Measurements from ENCODE around the gene ALDOC.
A peak's percentile ranks its signal among the peaks of the same experiment; 100 is the strongest.
"Not testable (repeated sequence)": the region's sequence is repeated elsewhere in the genome, so short reads cannot be mapped to it uniquely, and the experiment has no call there.

The ALDOC gene

DNA sequence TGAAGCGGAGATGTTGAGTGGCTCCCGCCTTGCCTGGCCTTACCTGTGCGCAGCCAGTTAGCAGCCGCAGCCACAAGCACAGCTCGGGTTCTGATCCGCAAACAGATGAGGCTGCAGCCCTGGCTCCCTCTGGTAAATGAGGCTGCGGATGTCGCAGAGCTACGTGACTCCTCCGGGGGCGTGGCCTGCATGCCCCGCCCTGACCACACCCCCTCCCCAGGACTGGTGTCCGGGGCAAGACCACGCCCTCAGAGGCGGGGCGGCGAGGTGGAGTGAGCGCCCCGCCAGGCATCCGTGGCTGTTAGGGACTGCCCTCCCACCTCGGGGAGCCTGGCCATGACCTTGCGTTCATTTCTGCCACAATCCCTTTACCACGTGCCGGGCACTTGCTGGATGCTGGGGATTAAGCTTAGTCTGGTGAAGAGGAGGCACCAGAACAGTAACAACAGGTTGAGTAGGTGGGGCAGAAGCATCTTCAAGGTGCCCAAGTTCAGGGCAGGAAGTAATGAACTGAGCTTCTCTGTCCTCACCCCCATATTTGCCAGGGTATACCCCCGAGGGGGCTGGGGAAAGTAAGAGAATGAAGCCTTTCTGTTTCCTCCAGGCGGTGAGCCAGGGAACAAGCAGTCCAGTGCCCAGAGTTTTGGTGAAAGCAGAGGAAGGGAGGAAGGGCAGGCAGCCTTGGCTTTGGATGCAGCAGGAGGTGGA is at the start of gene ALDOC:
ALDOC (minus strand) TSS at position 138 of the 708 bp plus-strand sequence. CDS start 1,363 bp downstream, outside the sequence.
- DNase-seq (ENCODE audit: low spot score): peak; percentile 99

DNA sequence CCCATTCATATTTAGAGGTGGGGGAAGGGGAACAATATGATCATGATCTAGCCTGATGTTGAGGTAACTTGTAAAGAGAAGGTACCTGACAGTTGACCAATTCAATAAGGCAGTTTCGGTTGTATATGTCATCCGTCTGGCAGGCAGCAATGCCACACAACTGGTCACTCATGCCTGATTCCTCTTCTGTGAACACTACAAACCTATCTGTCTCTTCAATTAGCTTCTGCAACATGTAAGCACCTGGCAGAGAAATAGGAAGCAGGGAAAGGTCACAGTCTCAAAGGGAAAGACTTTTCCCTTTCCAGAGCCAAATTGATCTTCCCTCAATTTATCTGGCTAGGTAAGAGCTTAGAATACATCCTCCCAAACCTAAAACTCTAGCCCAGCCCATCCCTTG is 47.5 kb upstream of the ALDOC start:
- DNase-seq (ENCODE audit: low spot score): no peak

DNA sequence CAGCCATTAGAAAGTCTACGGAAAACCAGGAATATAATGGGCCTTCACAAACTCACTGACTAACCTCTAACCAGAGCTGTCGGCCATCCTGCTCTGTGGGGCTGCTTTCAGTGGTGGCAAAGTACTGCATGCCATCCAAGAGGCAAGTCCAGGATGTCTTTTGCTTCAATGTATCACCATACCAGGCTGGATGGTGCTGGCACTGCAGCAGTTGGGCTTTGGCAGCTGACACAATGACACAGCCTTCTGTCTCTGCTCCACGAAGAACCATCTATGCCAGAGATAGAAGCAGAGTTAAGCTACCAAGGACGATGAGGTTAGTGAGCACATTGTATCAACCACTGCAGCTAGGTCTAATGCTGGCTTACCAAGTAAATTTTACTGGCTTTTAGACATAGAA is 47.0 kb upstream of the ALDOC start:
- DNase-seq (ENCODE audit: low spot score): no peak

DNA sequence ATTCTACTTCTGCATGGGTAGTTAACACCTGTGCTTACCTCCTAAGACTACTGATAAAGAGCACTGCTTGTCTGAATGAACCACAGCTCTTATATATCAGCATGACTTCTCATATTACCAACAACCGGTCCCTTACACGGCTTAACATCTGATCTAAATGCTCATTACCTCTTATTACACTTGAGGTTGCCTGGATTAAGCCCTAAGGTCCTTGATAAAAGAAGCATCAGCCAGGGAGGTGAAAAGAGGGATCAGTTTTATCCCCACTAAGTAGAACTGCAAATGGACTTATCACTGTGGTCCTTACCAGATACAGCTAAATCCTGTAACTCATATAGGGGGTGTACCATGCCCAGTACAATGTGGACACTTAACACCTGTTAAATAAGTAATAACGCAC is 45.5 kb upstream of the ALDOC start:
- no peak for DNase-seq (ENCODE audit: low spot score)

DNA sequence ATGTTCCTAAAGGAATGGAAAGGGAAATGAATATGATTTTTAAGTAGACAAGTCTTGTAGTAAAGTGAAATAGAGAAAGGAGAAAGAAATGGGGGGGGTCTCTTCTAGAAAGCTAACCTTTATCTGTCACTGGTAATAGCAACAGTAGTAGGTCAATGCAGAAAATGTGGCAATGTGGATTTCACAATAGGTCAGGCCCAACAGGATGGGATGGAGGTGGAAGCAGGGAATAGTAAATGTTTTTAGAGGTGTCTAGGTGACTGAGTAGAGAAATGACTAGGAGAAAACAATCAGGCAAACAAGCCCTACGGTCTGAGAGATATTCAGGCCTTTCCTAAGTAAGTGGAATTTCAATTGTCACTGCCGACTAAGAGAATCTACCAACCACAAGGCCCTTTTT is 43.3 kb upstream of the ALDOC start:
- DNase-seq (ENCODE audit: low spot score): no peak

DNA sequence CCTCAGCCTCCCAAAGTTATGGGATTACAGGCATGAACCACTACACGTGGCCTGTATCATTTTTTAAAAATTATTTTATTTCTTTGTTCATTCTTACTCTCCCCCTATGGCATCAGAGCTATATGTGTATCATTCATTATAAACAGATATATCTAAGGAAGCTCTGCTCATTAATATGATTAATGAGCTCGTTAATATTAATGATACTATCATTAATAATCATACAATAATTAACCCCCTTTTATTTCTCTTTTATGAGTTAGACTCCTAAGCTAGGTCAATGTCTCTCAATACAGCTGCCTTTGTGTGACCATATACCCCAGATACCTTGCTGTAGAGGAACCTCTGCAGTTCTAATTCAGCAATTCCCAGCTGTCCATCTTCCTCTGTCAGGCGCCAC is 41.8 kb upstream of the ALDOC start:
- DNase-seq (ENCODE audit: low spot score): no peak

DNA sequence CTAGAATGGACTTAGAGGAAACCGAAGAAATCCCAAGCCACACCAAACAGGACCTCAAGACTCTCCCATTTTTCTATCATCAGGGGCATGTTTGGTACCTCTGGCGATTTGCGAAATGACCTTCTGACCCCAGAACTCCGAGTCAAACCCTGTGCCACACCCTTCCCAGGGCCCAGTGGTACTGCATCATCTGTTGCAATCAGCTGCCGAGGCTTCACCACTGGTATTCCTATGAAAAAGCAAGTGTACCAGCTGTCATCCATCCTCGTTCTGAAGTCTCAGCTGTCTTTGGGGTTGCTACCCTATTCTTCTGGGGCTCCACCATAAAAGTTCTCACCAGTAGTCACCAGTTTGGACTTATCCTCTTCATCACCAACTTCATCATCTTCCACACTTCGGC is 39.6 kb upstream of the ALDOC start:
- DNase-seq (ENCODE audit: low spot score): no peak

DNA sequence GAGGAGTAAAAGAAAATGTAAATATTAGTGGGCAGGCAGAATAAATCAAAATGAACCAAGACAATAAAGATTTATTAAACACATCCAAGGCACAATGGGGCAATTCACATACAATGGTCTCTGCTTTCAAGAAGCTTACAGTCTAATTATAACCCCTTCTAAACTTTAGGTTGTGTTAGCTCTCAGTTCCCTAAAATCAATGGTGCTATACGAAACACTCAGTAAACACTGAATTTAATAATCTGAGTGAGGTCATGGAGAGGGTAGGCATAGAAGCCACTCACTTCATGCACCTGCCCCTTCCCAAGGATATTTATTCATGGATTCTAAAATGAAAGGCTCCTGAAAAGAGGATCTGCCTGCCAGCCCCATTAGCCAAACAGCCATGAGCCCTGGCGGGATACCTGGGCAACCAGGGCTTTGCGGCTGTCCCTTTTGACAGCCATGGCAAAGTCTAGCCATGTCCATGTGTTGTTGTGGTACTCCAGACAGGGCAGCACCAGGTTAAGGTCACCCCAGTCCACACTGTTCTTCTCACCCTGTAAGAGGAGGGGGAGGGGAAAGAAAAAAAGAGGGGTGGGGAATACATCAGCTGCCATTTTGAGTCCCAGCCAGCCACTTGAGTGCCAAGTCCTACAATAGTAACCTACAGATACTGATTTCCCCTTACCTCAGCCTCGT is 38.7 kb upstream of the ALDOC start:
- no peak for DNase-seq (ENCODE audit: low spot score)

DNA sequence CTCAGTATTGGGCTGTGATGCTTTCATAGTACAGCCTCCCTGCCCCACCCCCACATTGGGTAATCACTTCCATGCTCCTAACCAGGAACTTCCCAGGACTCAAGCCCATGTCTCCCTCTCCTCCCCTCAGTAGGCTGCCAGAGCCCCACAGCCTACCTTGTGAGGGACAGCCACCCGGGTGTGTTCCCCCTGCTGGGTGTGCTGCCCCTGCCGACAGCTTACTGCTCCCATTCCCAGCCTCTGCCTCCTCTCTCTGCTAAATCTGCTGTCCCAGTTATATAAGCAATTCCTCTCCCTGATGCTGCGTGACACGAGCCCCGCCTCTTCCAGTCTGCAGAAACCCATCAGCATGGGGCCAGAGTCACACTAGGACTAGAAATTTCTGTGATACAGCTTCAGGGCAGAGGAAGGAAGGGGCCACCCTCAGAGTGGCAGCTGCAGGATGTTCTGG is 37.3 kb upstream of the ALDOC start, which contains the start of gene RSKR:
RSKR (minus strand) TSS at position 255 of the 451 bp plus-strand sequence; CDS start at position 231, 24 bp downstream.
- DNase-seq (ENCODE audit: low spot score): no peak

DNA sequence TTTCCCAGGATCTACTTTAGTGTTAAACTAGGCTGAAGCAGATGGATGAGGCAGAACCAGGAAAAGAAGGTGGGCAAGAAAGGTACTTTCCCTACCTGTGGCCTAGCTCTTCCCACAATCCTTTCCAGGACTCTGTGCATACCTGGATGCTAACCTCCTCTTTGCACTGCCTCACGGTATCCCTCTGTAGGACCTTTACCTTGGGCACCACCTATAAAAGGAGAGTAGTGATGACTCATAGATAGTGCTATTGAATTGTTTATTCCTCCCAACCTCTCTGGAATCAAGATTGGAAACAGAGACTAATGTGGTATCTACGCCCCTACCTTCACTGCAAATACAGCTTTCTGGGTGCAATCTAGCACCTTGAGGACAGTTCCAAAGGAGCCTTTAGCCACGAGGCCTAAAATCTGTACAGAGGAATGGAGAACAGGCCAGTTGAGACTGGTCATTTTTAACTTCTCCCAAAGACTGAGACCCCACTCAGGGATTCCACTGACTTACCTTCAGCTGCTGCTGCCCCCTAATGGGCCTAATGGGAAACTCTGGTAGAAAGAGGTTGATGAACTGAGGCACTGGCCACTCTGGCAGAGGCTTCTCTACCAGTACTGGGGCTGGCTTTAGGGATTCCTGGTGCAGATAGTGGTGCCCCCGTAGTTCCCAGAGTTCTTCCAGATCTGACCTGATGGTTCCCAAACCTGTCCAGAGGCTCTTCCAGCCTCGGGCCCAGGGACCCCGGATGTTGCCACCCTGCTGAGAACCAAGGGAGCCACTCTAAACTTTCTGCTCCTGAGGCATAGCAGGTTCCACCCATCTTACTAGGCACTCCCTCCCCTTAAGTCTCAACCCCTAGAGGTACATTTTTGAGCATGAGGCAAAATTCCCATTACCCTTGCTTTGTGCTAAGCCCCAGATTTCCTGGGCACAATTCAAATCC is 36.5 kb upstream of the ALDOC start:
- peak; percentile 53 for DNase-seq (ENCODE audit: low spot score)

DNA sequence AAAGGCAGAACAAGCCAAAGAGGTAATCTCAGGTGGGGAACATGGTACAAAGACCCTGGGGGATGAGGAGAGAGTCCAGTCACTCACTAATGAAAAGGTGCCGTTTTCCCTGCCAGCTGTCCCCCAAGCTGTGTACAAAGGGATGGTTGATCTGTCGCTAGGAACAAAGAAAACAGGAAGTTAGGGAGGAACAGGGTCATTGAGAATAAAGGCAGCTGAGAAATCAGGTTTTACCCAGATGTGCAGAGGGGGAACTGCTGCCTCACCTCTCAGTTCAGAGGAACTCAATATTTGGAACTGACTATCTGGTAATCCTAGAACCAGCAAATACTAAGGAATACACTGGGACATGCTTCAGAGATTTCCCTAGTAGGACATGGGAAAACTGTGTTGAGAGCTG is 35.8 kb upstream of the ALDOC start:
- no peak for DNase-seq (ENCODE audit: low spot score)

DNA sequence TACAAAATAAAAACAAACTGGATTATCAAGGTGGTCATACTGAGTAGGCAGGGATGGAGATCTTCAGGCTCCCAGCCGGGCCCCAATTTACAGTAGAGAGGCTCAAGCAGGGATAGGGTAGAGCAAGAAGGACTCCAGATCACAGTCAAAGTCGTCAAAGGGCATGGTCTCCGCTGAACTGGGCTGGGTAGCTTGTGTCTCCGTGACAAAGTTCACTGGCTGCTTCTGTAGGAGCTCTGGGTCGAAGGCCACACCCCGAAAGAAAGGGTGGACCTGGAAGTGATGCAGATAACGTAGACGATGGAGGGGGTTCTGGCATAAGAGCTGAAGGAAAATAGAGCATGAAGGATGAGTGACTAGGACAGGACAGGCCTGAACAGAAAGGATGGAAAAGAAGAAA is 33.7 kb upstream of the ALDOC start:
- no peak for DNase-seq (ENCODE audit: low spot score)

DNA sequence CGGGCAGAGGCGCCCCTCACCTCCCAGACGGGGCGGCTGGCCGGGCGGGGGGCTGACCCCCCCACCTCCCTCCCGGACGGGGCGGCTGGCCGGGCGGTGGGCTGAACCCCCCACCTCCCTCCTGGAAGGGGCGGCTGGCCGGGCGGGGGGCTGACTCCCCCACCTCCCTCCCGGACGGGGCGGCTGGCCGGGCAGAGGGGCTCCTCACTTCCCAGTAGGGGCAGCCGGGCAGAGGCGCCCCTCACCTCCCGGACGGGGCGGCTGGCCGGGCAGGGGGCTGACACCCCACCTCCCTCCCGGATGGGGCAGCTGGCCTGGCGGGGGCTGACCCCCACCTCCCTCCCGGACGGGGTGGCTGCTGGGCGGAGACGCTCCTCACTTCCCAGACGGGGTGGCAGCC is 27.3 kb upstream of the ALDOC start:
- DNase-seq (ENCODE audit: low spot score): not testable (repeated sequence)

DNA sequence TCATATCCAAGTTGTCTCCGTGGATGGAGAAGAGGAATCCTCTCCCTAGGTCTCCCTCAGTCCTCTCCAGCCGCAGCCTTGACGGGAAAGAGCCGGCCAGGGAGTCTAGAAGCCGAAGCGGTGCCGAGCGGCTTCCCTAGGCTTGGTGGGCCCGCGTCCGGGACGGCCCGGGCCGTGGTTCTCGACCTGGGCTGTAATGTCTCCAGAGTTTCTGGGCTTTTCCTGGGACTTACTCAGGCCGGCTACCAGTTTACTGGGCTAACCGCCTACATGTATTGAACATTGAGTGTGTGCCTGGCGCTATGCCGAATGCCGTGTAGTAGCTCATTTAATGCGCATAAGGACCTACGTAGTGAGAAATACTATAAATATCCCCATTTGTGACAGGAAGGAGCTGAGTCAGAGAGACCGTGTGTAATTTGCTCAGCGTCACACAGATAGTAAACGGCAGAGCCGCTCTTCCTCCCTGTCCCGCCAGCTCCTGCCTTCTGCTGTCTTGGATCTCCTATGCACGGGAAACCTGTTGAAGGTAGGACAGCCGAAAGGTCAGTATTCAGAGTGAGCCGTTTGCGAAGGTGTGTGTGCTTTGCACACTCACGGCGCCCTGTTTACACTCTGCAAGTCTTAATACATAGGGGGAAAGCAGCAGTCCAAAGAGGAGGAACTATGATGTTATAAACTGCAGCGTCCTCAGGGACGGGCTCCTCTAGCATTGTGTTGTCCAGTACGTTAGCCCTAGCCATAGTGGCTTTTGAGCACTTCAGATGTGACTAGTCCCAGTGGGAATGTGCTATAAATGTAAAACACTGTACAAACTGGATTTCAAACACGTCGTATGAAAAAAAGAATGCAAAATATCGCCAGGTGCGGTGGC is 22.9 kb upstream of the ALDOC start:
- DNase-seq (ENCODE audit: low spot score): peak; percentile 77

DNA sequence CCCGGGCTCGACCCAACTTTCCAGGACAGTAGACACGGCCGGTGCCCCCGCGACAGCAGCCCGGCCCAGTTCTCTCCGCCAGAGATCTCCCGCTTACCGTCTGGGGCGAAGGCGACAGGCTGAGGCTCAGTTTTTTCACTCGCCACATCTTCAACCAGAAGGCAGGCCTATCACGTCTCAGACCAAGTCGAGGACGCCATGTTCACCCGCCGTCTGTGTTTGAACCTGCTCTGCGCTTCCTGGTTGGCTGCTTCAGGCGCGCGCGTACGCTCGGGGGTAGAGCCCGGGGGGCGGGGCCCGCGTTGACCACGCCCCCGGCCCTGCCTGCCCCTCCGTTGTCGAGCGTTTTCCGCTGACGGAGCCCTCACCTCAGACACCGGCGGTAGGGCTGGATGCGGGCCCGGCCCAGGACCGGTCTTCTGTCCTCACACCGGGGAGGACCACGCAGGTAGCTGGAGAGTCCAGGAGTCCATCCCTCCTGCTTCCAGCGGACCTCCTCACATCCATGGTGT is 22.2 kb upstream of the ALDOC start, which contains the start of gene SPAG5:
SPAG5 (minus strand) TSS at position 227 of the 512 bp plus-strand sequence; CDS start at position 148, 79 bp downstream.
- DNase-seq (ENCODE audit: low spot score): peak; percentile 94

DNA sequence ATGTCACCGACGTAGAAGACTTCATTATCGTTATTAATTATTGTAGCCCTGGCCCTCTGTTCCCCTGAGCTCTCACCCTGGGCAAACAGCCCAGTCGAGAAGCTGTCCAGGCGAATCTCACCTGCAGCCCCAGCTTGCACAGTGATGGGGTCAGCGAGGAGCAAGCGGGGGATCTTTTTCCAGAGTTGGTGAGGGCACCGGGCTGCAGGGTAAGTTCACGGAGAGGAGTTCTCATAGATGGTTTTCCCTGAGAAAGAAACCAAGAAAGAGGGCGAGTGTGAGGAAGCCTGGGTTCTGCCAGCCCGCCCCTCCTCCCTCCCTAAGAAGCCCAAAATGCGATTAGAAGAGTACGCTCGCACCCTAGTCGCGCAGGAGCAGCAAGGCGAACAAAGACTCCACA is 21.7 kb upstream of the ALDOC start:
- DNase-seq (ENCODE audit: low spot score): no peak

DNA sequence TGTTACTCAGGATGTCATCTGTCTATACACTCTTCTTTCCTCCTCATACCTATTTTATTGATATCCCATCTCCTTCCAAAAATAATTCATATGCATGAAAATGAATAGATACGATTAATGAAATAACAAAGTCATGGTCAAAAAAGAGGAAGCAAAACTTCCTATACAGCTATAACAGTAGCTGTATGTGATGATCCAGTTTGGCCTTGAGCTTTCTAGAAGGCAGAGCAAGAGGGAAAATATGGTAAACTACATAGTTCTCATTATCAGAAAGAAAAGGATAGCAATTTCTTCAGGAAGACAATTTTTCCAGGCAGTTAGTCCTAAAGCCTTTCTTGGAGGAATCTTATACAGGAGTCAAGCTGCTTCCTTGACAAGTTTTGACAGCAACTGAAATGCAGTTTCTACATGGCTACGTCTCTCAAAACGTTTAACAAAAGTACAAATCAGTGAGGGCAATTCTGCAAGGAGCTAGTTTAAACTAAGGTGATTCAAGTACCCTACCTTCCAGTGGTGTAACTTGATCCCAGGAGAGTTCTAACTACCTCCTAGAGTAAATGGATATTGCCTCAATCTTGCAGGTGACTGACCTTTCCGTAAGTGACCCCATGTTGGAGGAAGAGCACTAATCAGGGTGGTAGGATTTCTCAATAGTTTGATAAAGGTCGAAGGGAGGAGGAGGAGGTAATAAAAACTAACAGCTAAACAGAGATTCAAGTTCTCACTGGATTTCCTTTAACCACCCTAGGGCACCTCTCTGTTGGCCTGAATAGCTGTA is 21.1 kb upstream of the ALDOC start:
- no peak for DNase-seq (ENCODE audit: low spot score)

DNA sequence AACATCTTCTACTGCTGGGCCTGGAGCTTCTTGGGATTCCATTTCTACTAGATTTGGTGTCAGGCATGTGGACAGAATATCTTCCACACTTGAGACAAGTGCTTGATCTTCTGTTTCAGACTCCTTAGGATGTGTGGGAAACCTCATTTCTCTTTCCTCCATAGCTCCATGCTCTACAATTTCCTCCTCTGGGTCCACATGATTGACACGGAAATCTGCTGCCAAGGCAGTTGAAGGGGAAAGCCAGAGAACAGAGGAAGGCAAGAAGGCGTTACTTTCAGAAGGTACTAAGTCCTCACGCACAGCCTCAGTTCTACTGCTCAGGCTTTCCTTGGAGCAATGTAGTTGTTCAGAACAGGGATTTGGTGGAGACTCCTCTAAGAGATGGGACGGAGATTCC is 15.6 kb upstream of the ALDOC start:
- DNase-seq (ENCODE audit: low spot score): no peak

DNA sequence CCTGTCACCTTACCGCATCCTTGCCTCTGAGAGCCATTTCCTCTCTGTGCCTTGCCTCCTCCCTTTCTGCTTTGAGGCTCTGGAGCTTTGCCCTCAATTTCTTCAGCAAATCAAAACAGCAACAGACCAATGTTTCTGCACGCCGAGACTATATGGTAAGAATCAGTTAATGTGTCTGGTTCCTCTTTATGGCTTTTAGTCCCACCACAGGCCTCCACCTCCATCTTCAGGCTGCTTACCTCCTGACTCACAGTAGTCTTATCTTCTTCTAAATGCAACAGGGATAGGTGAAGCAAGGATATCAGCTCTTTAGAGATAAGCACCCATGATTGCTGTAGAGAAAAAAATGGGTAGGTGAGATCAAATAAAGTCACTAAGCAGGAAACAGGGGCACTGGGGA is 9.2 kb upstream of the ALDOC start:
- DNase-seq (ENCODE audit: low spot score): no peak

DNA sequence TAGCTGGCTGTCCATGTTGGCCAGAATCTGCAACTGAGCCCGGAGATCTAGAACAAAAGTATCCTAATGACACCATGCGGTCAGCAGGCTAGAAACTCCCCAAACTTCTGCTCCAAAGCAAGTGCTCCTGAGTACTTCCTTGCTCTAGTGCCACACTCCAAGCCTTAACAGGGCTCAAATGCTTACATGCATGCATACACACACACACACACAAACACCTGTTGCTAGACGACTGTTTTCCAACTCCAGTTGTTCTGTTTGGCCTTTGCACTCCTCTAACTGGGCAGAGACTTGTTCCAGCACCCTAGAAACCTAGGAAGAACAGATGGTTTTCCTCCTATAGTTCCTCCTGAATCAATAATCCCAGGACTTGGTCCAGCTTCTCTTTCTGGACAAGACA is 7.7 kb upstream of the ALDOC start:
- no peak for DNase-seq (ENCODE audit: low spot score)

Data from hematopoietic multipotent progenitor cell treated with erythropoietin and hydrocortisone succinate and interleukin-3 and kit ligand, for 17 days (in vitro differentiated cells).